AG04449 (cell line): ENCODE data around the gene MEI1.

ENCODE experiments used
- CTCF ChIA-PET: fragments of 350-600 bp; formaldehyde crosslinking; extraction: SDS; loops from one replicate; lab custom pipeline; 2021; ENCODE audit warnings: antibody characterized with exemption; lab: Yijun Ruan, JAX
- POLR2A ChIA-PET: fragments of 400-600, 350-600 bp; formaldehyde crosslinking; extraction: SDS; loops from one replicate; lab custom pipeline; 2020; ENCODE audit warnings: antibody characterized with exemption, inconsistent platforms; lab: Yijun Ruan, JAX
- DNase-seq: peaks from one replicate; pipeline ENCODE4 v3.0.0-alpha.2; 2010; ENCODE audit warnings: low read depth, low spot score
- H3K4me3 ChIP-seq: 2 replicates; pipeline ENCODE4 v1.5.1; 2011; ENCODE audit warnings: low read depth, mild to moderate bottlenecking, control low read depth, low read length
- CTCF ChIP-seq: IDR thresholded peaks from one replicate; pipeline ENCODE4 v1.5.1; 2011; ENCODE audit warnings: mild to moderate bottlenecking, moderate library complexity, low read length, control low read depth, inconsistent platforms; ENCODE audit not compliant: insufficient read depth; ENCODE audit errors: missing control alignments

MEI1 gene

GRCh38 chr22:41805639-41806038 lies 106.3 kb downstream of the MEI1 start:
- POLR2A ChIA-PET: no interaction called here
- no peak overlapping the region for H3K4me3 ChIP-seq
- no peak for DNase-seq
- CTCF ChIA-PET: no interaction called here
- no peak for TF ChIP-seq CTCF

- no peak overlapping the region for H3K4me3 ChIP-seq
- ChIA-PET CTCF (interaction anchor here (0.7 kb wide), 1 partner anchor 49 kb away, joined by 3 read pairs; no protein-coding TSS in a partner anchor), POLR2A (no interaction called here)
- no peak for DNase-seq
- no peak for TF ChIP-seq CTCF
Observed at GRCh38 chr22:41808400-41808799, 109.1 kb downstream of the MEI1 start.

DNA sequence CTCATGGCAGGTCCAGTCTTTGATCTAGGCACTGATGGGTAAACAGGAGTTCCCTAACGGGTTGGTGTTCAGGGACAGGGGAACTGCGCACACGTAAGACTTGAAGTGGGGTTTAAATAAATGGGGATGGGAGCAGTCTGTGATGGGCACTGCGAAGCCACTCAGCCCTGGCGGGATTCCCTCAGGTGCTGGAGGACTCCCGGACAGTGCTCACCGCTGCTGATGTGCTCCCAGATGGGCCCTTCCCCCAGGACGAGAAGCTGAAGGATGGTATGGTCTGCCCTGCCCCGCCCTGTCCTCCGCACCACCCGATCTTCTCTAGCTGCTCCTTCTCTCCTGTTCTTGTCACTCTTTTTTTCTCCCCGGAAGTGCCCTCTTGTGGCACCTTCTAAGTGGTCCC lies 110.7 kb downstream of the MEI1 start:
- CTCF ChIA-PET: interaction anchor here (0.7 to 1.6 kb wide), 3 partner anchors 10 to 131 kb away, joined by 3 to 6 read pairs (median 3); partner anchors contain the start of gene CCDC134
- POLR2A ChIA-PET: no interaction called here
- no peak overlapping the region for H3K4me3 ChIP-seq
- TF ChIP-seq CTCF: no peak
- no peak for DNase-seq

DNA sequence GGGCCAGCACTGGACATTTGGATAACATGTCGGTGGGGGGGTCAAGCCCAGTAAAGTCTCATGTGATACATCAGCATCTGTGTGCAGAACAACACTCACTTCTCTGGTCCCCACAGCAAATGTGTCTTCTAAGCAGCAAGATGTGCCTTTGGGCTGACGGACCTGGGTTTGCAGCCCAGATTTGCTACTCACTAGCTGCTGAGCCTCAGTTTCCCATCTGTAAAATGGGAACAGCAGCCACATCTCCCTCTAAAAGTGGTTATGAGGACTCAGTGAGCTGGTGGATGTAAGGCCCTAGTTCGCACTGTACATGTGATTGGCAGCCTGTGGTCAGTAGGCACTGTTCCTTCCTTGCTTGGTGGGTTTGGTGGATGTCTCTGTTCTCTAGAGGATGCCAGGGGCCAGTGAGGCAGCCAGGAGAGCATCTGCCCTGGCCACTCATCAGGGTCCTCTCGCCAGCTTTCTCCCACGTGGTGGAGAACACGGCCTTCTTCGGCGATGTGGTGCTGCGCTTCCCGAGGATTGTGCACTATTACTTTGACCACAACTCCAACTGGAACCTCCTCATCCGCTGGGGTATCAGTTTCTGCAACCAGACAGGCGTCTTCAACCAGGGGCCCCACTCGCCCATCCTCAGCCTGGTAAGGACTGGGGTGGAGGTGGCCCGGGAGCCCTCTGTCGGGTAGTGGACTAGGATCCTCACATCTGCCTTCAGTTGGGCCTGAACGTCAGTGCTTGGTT lies 113.7 kb downstream of the MEI1 start:
- TF ChIP-seq CTCF: no peak
- CTCF ChIA-PET: interaction anchor here (0.9 to 2.2 kb wide), 3 partner anchors 10 to 128 kb away, joined by 3 to 5 read pairs (median 3); no protein-coding TSS in a partner anchor
- DNase-seq: no peak
- POLR2A ChIA-PET: no interaction called here
- H3K4me3 ChIP-seq: no peak overlapping the region

DNA sequence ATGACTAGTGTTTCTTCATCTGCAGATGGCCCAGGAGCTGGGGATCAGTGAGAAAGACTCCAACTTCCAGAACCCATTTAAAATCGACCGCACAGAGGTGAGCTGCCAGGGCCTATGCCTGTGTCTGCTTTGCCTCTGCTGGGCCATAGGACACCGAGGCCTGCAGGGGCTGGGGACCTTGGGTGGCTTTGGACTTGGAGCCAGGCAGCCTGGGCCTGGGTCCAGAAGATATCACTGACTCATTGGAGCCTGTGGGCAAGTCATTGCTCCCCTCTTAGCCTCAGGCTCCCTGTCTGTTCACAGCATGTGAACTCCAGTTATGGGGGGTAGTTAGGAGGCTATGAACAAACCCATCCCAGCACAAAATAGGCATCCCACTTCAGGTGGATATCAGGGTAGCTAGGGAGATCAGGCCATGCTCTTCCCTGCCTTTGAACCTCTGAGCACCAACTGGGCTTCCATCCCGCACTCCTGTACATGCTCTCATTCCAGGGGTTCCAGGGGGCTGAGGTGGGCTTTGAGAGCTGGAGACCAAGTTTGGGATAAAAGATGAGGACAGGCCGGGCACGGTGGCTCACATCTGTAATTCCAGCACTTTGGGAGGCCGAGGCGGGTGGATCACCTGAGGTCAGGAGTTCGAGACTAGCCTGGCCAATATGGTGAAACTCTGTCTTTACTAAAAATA lies 114.6 kb downstream of the MEI1 start:
- no peak for TF ChIP-seq CTCF
- CTCF ChIA-PET: interaction anchor here (1.3 to 2.2 kb wide), 3 partner anchors 9 to 127 kb away, joined by 3 to 5 read pairs (median 4); no protein-coding TSS in a partner anchor
- no peak overlapping the region for H3K4me3 ChIP-seq
- no peak for DNase-seq
- POLR2A ChIA-PET: no interaction called here

- ChIA-PET CTCF (interaction anchor here (1.1 to 1.7 kb wide), 2 partner anchors 69 to 125 kb away, joined by 3 to 5 read pairs; no protein-coding TSS in a partner anchor), POLR2A (no interaction called here)
- H3K4me3 ChIP-seq: no peak overlapping the region
- no peak for DNase-seq
- TF ChIP-seq CTCF: no peak
Observed at GRCh38 chr22:41815716-41816115, 116.4 kb downstream of the MEI1 start.
